DOHH2 (cell line): ENCODE results near the gene CARD8.
"Not testable (repeated sequence)": the region's sequence is repeated elsewhere in the genome, so short reads cannot be mapped to it uniquely, and the experiment has no call there.

Experiments used
- EZH2phosphoT487 ChIP-seq: fragments of 200-600 bp; sonication (generic); IDR thresholded peaks from 2 replicates; pipeline ENCODE4 v1.6.1; 2017; ENCODE audit warnings: borderline replicate concordance, mild to moderate bottlenecking, antibody characterized with exemption, low read length, moderate library complexity, mixed read lengths
- TF ChIP-seq, protein P1 (sequence below): fragments of 200-600 bp; sonication (generic); IDR thresholded peaks from one replicate; pipeline ENCODE4 v1.5.1; 2014; ENCODE audit warnings: antibody characterized with exemption, mild to moderate bottlenecking, low read depth, low read length; ENCODE audit not compliant: poor library complexity, severe bottlenecking

DNA sequence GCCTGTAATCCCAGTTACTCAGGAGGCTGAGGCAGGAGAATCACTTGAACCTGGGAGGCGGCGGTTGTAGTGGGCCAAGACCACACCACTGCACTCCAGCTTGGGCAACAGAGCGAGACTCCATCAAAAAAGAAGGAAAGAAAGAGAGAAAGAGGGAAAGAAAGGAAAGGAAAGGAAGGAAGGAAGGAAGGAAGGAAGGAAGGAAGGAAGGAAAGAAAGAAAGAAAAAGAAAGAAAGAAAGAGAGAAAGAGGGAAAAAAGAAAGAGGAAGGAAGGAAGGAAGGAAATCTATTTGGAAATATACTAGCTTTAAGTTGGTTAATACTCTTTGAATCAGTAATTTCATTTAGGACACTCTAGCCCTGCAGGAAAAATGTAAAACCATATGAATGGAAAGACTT is 34.9 kb downstream of the CARD8 start:
- TF ChIP-seq EZH2phosphoT487: not testable (repeated sequence)
- TF ChIP-seq, protein P1, sequence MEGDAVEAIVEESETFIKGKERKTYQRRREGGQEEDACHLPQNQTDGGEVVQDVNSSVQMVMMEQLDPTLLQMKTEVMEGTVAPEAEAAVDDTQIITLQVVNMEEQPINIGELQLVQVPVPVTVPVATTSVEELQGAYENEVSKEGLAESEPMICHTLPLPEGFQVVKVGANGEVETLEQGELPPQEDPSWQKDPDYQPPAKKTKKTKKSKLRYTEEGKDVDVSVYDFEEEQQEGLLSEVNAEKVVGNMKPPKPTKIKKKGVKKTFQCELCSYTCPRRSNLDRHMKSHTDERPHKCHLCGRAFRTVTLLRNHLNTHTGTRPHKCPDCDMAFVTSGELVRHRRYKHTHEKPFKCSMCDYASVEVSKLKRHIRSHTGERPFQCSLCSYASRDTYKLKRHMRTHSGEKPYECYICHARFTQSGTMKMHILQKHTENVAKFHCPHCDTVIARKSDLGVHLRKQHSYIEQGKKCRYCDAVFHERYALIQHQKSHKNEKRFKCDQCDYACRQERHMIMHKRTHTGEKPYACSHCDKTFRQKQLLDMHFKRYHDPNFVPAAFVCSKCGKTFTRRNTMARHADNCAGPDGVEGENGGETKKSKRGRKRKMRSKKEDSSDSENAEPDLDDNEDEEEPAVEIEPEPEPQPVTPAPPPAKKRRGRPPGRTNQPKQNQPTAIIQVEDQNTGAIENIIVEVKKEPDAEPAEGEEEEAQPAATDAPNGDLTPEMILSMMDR: not testable (repeated sequence)
